Neural cell (in vitro differentiated cells): ENCODE results near the gene PFKP. TPM values are rescaled to one million over a fixed set of nuclear protein-coding genes. Genes with fewer than 3 reads are reported as not detected.

Experiments
- H2AFZ ChIP-seq: fragments of 200-600, 300-800 bp; sonication (generic), shearing (Covaris generic); 2 replicates; pipeline ENCODE4 v1.6.0; 2014; ENCODE audit warnings: low read depth, mild to moderate bottlenecking, antibody characterized with exemption, low read length, moderate library complexity
- H3F3A ChIP-seq: fragments of 200-600 bp; shearing (Covaris generic); 2 replicates; pipeline ENCODE4 v1.6.1; 2016; ENCODE audit warnings: mild to moderate bottlenecking, moderate library complexity, mixed read lengths, antibody characterized with exemption, low read length; ENCODE audit not compliant: insufficient read depth, poor library complexity, severe bottlenecking
- H3K27ac ChIP-seq: fragments of 200-600, 300-800 bp; sonication (generic), shearing (Covaris generic); 2 replicates; pipeline ENCODE4 v1.5.1; 2014; ENCODE audit warnings: mild to moderate bottlenecking, low read length, moderate library complexity
- H3K27me3 ChIP-seq: fragments of 300-800, 200-600 bp; sonication (generic), shearing (Covaris generic); 2 replicates; pipeline ENCODE4 v1.6.0; 2014; ENCODE audit warnings: mild to moderate bottlenecking, low read depth, low read length, moderate library complexity; ENCODE audit not compliant: insufficient read depth
- H3K36me3 ChIP-seq: fragments of 300-800, 200-600 bp; sonication (generic), shearing (Covaris generic); 2 replicates; pipeline ENCODE4 v1.5.1; 2014; ENCODE audit warnings: mild to moderate bottlenecking, antibody characterized with exemption, low read length, moderate library complexity; ENCODE audit not compliant: insufficient read depth
- H3K4me2 ChIP-seq: fragments of 300-800, 200-600 bp; sonication (generic), shearing (Covaris generic); 2 replicates; pipeline ENCODE4 v1.6.0; 2014; ENCODE audit warnings: mild to moderate bottlenecking, low read length
- H3K4me3 ChIP-seq: fragments of 300-800, 200-600 bp; sonication (generic), shearing (Covaris generic); 2 replicates; pipeline ENCODE4 v1.5.1; 2014; ENCODE audit warnings: mild to moderate bottlenecking, low read length, moderate library complexity
- H3K79me2 ChIP-seq: fragments of 200-600 bp; shearing (Covaris generic); replicated peaks from 2 replicates; pipeline ENCODE4 v1.6.0; 2014; ENCODE audit warnings: mild to moderate bottlenecking, low read length, moderate library complexity; ENCODE audit not compliant: insufficient read depth
- H3K9ac ChIP-seq: fragments of 300-800, 200-600 bp; sonication (generic), shearing (Covaris generic); 2 replicates; pipeline ENCODE4 v1.6.1; 2016; ENCODE audit warnings: mild to moderate bottlenecking, low read length, mixed read lengths
- H3K9me2 ChIP-seq: fragments of 200-600 bp; shearing (Covaris generic); 2 replicates; pipeline ENCODE4 v1.6.1; 2016; ENCODE audit warnings: mild to moderate bottlenecking, low read length, mixed read lengths; ENCODE audit not compliant: insufficient read depth
- H3K9me3 ChIP-seq: fragments of 200-600, 300-800 bp; sonication (generic), shearing (Covaris generic); 2 replicates; pipeline ENCODE4 v1.6.1; 2016; ENCODE audit warnings: mild to moderate bottlenecking, mixed run types, low read length, moderate library complexity, mixed read lengths
- H4K20me1 ChIP-seq: fragments of 200-600 bp; shearing (Covaris generic); 2 replicates; pipeline ENCODE4 v1.6.1; 2016; ENCODE audit warnings: mild to moderate bottlenecking, mixed run types; ENCODE audit not compliant: insufficient read depth
- CTCF ChIP-seq: fragments of 450-650 bp; IDR thresholded peaks from 2 replicates; pipeline ENCODE4 v1.5.1; 2014; ENCODE audit warnings: antibody characterized with exemption, mild to moderate bottlenecking, moderate library complexity; ENCODE audit not compliant: poor library complexity, severe bottlenecking
- EP300 ChIP-seq: fragments of 450-650 bp; conservative IDR thresholded peaks from 2 replicates; pipeline ENCODE4 v1.6.1; 2014; ENCODE audit warnings: antibody characterized with exemption, mild to moderate bottlenecking, moderate library complexity; ENCODE audit not compliant: poor library complexity, severe bottlenecking
- EZH2 ChIP-seq: fragments of 200-600, 300-800 bp; shearing (Covaris generic), sonication (generic); IDR thresholded peaks from 2 replicates; pipeline ENCODE4 v1.6.1; 2014; ENCODE audit warnings: antibody characterized with exemption, low read length, borderline replicate concordance, mild to moderate bottlenecking; ENCODE audit not compliant: insufficient read depth, poor library complexity, severe bottlenecking
- MXI1 ChIP-seq: fragments of 450-650 bp; conservative IDR thresholded peaks from 2 replicates; pipeline ENCODE4 v1.6.1; 2014; ENCODE audit warnings: antibody characterized with exemption, mild to moderate bottlenecking; ENCODE audit not compliant: poor library complexity, severe bottlenecking
- POLR2AphosphoS5 ChIP-seq: IDR thresholded peaks from 2 replicates; pipeline ENCODE4 v1.6.1; 2012
- RAD21 ChIP-seq: fragments of 450-650 bp; conservative IDR thresholded peaks from 2 replicates; pipeline ENCODE4 v1.6.1; 2014; ENCODE audit warnings: antibody characterized with exemption, mild to moderate bottlenecking, moderate library complexity
- REST ChIP-seq: IDR thresholded peaks from 2 replicates; pipeline ENCODE4 v1.6.1; 2012; ENCODE audit warnings: borderline replicate concordance
- SMC3 ChIP-seq: fragments of 450-650 bp; conservative IDR thresholded peaks from 2 replicates; pipeline ENCODE4 v1.6.1; 2014; ENCODE audit warnings: antibody characterized with exemption, mild to moderate bottlenecking, moderate library complexity; ENCODE audit not compliant: poor library complexity
- TAF1 ChIP-seq: IDR thresholded peaks from 2 replicates; pipeline ENCODE4 v1.6.1; 2012; ENCODE audit warnings: low read depth
- polyA plus RNA-seq: library from polyadenylated mRNA; depleted of rRNA; stranded (reverse); fragments of >200 nt; gene quantifications from 2 replicates; pipeline ENCODE4 v1.2.3, GENCODE V29; 2014

Gene PFKP
- polyA plus RNA-seq, 1 donor from 2014 or later, result 27.9 TPM

GRCh38 chr10:3046981-3047547 lies 20.3 kb upstream of the PFKP start:
- Histone ChIP-seq H3K27ac (no peak overlapping the region), H3K9ac (no peak overlapping the region), H3K4me2 (no peak overlapping the region), H2AFZ (no peak overlapping the region), H3F3A (no peaks in the 10 kb centered on the region), H3K27me3 (no peaks in the 10 kb centered on the region), H3K36me3 (no peaks in the 10 kb centered on the region), H3K4me3 (no peak overlapping the region), H3K9me2 (no peaks in the 10 kb centered on the region), H3K9me3 (no peaks in the 10 kb centered on the region), H4K20me1 (no peaks in the 10 kb centered on the region), H3K79me2 (no peaks in the 10 kb centered on the region)
- TF ChIP-seq EZH2 (no peak), MXI1 (no peak), CTCF (no peak), TAF1 (no peak), POLR2AphosphoS5 (no peak), EP300 (no peak), REST (no peak), RAD21 (no peak), SMC3 (no peak)

- Histone ChIP-seq H3K9ac (no peak overlapping the region), H3K27ac (no peak overlapping the region), H3K79me2 (no peaks in the 10 kb centered on the region), H3K9me2 (no peaks in the 10 kb centered on the region), H3F3A (no peaks in the 10 kb centered on the region), H3K4me3 (no peak overlapping the region), H3K9me3 (no peaks in the 10 kb centered on the region), H2AFZ (no peak overlapping the region), H3K4me2 (no peak overlapping the region), H3K36me3 (no peaks in the 10 kb centered on the region), H3K27me3 (no peaks in the 10 kb centered on the region), H4K20me1 (no peaks in the 10 kb centered on the region)
- TF ChIP-seq MXI1 (no peak), EP300 (no peak), TAF1 (no peak), POLR2AphosphoS5 (no peak), RAD21 (no peak), REST (no peak), CTCF (no peak), SMC3 (no peak), EZH2 (no peak)
Measured at GRCh38 chr10:3047596-3047995, 19.8 kb upstream of the PFKP start.
